DOHH2 (cell line): Measurements from ENCODE around the gene ITGB7.

Source experiments
- H3F3A ChIP-seq: fragments of 200-600 bp; sonication (generic), shearing (Covaris generic); 2 replicates; pipeline ENCODE4 v1.6.0; 2016; ENCODE audit warnings: antibody characterized with exemption, mild to moderate bottlenecking; ENCODE audit not compliant: control insufficient read depth, insufficient read depth
- H3K27ac ChIP-seq: fragments of 200-600 bp; sonication (generic); 2 replicates; pipeline ENCODE4 v1.5.1; 2014; ENCODE audit warnings: low read depth, mild to moderate bottlenecking, low read length, moderate library complexity
- H3K27me3 ChIP-seq: fragments of 200-600 bp; sonication (generic); 2 replicates; pipeline ENCODE4 v1.6.1; 2014; ENCODE audit warnings: mild to moderate bottlenecking, low read length, mixed read lengths; ENCODE audit not compliant: control insufficient read depth
- H3K36me3 ChIP-seq: fragments of 200-600 bp; sonication (generic); 2 replicates; pipeline ENCODE4 v1.6.1; 2014; ENCODE audit warnings: mild to moderate bottlenecking, low read length, moderate library complexity, mixed read lengths; ENCODE audit not compliant: control insufficient read depth
- H3K4me1 ChIP-seq: fragments of 200-600 bp; sonication (generic); 2 replicates; pipeline ENCODE4 v1.6.1; 2014; ENCODE audit warnings: mild to moderate bottlenecking, low read length, mixed read lengths; ENCODE audit not compliant: control insufficient read depth
- H3K4me2 ChIP-seq: fragments of 200-600 bp; sonication (generic); 2 replicates; pipeline ENCODE4 v1.6.0; 2014; ENCODE audit warnings: mild to moderate bottlenecking, low read length, moderate library complexity
- H3K4me3 ChIP-seq: fragments of 200-600 bp; sonication (generic); 2 replicates; pipeline ENCODE4 v1.5.1; 2014; ENCODE audit warnings: mild to moderate bottlenecking, low read length, mixed read lengths
- H3K79me2 ChIP-seq: fragments of 200-600 bp; sonication (generic); 2 replicates; pipeline ENCODE4 v1.6.1; 2014; ENCODE audit warnings: mild to moderate bottlenecking, low read length, mixed read lengths; ENCODE audit not compliant: control insufficient read depth
- H3K9me2 ChIP-seq: fragments of 200-600 bp; sonication (generic); replicated peaks from 2 replicates; pipeline ENCODE4 v1.6.1; 2014; ENCODE audit warnings: mild to moderate bottlenecking, low read length, mixed read lengths; ENCODE audit not compliant: control insufficient read depth
- H3K9me3 ChIP-seq: fragments of 200-600 bp; sonication (generic); 2 replicates; pipeline ENCODE4 v1.6.1; 2014; ENCODE audit warnings: antibody characterized with exemption, low read length, mixed read lengths; ENCODE audit not compliant: control insufficient read depth, insufficient read depth
- H4K20me1 ChIP-seq: fragments of 200-600 bp; sonication (generic); 2 replicates; pipeline ENCODE4 v1.6.0; 2014; ENCODE audit warnings: low read depth, mild to moderate bottlenecking, antibody characterized with exemption, low read length, moderate library complexity; ENCODE audit not compliant: control insufficient read depth, insufficient read depth
- EZH2phosphoT487 ChIP-seq: fragments of 200-600 bp; sonication (generic); IDR thresholded peaks from 2 replicates; pipeline ENCODE4 v1.6.1; 2017; ENCODE audit warnings: borderline replicate concordance, mild to moderate bottlenecking, antibody characterized with exemption, low read length, moderate library complexity, mixed read lengths
- TF ChIP-seq, protein P1 (sequence below): fragments of 200-600 bp; sonication (generic); IDR thresholded peaks from one replicate; pipeline ENCODE4 v1.5.1; 2014; ENCODE audit warnings: antibody characterized with exemption, mild to moderate bottlenecking, low read depth, low read length; ENCODE audit not compliant: poor library complexity, severe bottlenecking

Gene ITGB7

DNA sequence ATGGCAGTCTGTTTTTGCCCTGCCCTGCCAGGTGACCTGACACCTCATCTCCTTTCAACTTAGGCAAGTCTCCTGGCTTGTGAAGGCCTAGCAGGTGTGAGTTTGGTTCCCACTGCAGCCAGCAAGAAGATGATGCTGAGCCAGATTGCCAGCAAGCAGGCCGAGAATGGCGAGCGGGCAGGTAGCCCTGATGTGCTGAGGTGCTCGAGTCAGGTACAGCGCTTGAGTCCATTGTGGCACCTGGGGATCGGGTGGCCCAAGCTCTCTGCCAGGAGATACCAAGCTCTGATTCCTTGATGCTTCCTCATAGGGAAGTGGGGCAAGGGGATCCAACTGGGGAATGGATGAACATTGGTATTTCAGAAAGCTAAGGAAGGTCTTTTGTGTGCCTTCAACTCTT lies 22.2 kb downstream of the ITGB7 start:
- peaks cover 41% of the 10 kb centered on the region for H3K79me2 ChIP-seq
- H3K9me2 ChIP-seq = no peaks in the 10 kb centered on the region
- H3K9me3 ChIP-seq = no peaks in the 10 kb centered on the region
- no peak overlapping the region for H3K27ac ChIP-seq
- no peak overlapping the region for H3K4me2 ChIP-seq
- H3F3A ChIP-seq = peaks cover 6% of the 10 kb centered on the region; the same call in 1 of the 2 replicates
- H3K36me3 ChIP-seq = peaks cover 82% of the 10 kb centered on the region
- TF ChIP-seq, protein P1, sequence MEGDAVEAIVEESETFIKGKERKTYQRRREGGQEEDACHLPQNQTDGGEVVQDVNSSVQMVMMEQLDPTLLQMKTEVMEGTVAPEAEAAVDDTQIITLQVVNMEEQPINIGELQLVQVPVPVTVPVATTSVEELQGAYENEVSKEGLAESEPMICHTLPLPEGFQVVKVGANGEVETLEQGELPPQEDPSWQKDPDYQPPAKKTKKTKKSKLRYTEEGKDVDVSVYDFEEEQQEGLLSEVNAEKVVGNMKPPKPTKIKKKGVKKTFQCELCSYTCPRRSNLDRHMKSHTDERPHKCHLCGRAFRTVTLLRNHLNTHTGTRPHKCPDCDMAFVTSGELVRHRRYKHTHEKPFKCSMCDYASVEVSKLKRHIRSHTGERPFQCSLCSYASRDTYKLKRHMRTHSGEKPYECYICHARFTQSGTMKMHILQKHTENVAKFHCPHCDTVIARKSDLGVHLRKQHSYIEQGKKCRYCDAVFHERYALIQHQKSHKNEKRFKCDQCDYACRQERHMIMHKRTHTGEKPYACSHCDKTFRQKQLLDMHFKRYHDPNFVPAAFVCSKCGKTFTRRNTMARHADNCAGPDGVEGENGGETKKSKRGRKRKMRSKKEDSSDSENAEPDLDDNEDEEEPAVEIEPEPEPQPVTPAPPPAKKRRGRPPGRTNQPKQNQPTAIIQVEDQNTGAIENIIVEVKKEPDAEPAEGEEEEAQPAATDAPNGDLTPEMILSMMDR = no peak
- TF ChIP-seq EZH2phosphoT487 = no peak
- no peak overlapping the region for H3K4me3 ChIP-seq
- H3K27me3 ChIP-seq = no peaks in the 10 kb centered on the region
- H4K20me1 ChIP-seq = no peaks in the 10 kb centered on the region; the same call in 1 of the 2 replicates
- H3K4me1 ChIP-seq = peaks cover 27% of the 10 kb centered on the region

DNA sequence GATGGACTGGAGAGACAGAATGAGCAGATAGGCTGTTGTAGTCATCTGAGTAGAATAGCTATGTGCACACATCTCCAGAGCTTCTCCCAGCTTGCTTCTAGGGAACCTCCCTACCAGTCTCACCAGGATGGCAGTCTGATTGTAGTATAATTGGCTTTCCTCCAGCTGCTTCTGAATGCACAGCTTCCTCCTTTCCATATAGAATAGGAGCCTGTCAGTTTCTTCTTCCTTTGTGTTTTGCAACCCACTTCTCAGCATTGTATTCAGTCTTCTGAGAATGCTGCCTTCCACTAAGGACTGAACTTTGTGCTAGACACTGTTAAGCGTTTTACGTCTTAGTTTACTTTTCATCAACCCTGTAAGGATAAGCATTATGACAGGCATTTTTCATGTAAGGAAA lies 24.1 kb downstream of the ITGB7 start:
- H3K9me3 ChIP-seq = no peaks in the 10 kb centered on the region
- peak overlapping the region; percentile 86 for H3K4me2 ChIP-seq
- peaks cover 2% of the 10 kb centered on the region; the same call in 1 of the 2 replicates for H3F3A ChIP-seq
- H3K36me3 ChIP-seq = peaks cover 67% of the 10 kb centered on the region
- no peaks in the 10 kb centered on the region for H3K27me3 ChIP-seq
- TF ChIP-seq, protein P1 = no peak
- no peak for TF ChIP-seq EZH2phosphoT487
- no peak overlapping the region for H3K27ac ChIP-seq
- H3K4me3 ChIP-seq = peak overlapping the region; percentile 84
- no peaks in the 10 kb centered on the region; the same call in 1 of the 2 replicates for H4K20me1 ChIP-seq
- H3K79me2 ChIP-seq = peaks cover 41% of the 10 kb centered on the region
- H3K4me1 ChIP-seq = peaks cover 38% of the 10 kb centered on the region
- H3K9me2 ChIP-seq = no peaks in the 10 kb centered on the region

DNA sequence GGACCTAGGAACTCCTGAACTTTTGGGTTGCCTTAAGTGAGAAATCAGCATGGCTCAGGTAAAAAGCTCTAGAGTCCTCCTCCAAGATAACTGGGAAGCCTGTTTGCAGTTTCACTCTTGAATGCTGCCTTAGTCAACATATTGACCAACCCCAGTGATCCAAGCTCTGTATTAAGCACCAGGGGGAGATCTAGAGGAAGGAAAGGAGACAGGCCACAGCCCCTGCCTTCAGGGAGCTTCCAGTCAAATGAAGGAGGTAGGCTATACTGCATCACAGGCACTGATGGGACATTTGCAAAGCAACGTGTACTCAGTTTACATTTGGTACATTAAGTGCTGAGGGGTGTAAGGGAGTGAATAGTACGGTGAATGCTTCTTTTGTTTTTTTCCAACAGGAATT lies 25.1 kb downstream of the ITGB7 start:
- Histone ChIP-seq H3K27ac (peak overlapping the region; percentile 85; the same call in 1 of the 2 replicates), H4K20me1 (no peaks in the 10 kb centered on the region; the same call in 1 of the 2 replicates), H3K4me1 (peaks cover 38% of the 10 kb centered on the region), H3K4me3 (peak overlapping the region; percentile 84), H3F3A (peaks cover 6% of the 10 kb centered on the region), H3K9me3 (no peaks in the 10 kb centered on the region), H3K9me2 (no peaks in the 10 kb centered on the region), H3K27me3 (no peaks in the 10 kb centered on the region), H3K79me2 (peaks cover 41% of the 10 kb centered on the region), H3K36me3 (peaks cover 58% of the 10 kb centered on the region), H3K4me2 (peak overlapping the region; percentile 86)
- no peak for TF ChIP-seq EZH2phosphoT487
- TF ChIP-seq, protein P1 = no peak
